T-helper 1 cell treated with Interleukin-12 subunit alpha and Interleukin-12 subunit beta and Interleukin-4 antibody, amounts not matched to agents 30 μg/mL and 1 μg/mL, for 36 hours (primary cell): Measurements from ENCODE around the gene KAT2A.
A peak's percentile ranks its signal among the peaks of the same experiment; 100 is the strongest.

Experiments
- H3K27ac Mint-ChIP-seq: one replicate; pipeline ENCODE4 v1.8.0; 2021; ENCODE audit warnings: mild to moderate bottlenecking, mixed read lengths
- H3K27me3 Mint-ChIP-seq: one replicate; pipeline ENCODE4 v1.8.0; 2021; ENCODE audit warnings: low read depth, mixed read lengths
- H3K36me3 Mint-ChIP-seq: one replicate; pipeline ENCODE4 v1.8.0; 2021; ENCODE audit warnings: low read depth, mixed read lengths
- H3K4me1 Mint-ChIP-seq: one replicate; pipeline ENCODE4 v1.8.0; 2021; ENCODE audit warnings: low read depth, mixed read lengths
- H3K4me3 Mint-ChIP-seq: one replicate; pipeline ENCODE4 v1.8.0; 2021; ENCODE audit warnings: mild to moderate bottlenecking, moderate library complexity, mixed read lengths
- H3K9me3 Mint-ChIP-seq: one replicate; pipeline ENCODE4 v1.8.0; 2021; ENCODE audit warnings: mixed read lengths

KAT2A gene

DNA sequence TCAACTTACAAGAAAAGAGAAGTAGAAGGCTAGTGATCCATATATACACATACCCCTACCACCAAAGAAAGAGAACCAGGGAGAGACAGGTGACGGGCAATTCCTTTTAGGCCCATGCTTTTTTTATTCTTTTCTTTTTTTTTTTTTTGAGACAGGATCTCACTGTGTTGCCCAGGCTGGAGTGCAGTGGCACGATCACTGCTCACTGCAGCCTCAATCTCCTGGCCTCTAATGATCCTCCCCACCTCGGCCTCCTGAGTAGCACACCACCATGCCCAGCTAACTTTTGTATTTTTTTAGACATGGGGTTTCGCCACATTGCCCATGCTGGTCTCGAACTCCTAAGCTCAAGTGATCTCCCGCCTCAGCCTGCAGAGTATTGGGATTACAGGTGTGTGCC is 6.2 kb upstream of the KAT2A start:
- Mint-ChIP-seq H3K27me3 (no peaks in the 10 kb centered on the region), H3K36me3 (peaks cover 39% of the 10 kb centered on the region), H3K4me1 (peaks cover 7% of the 10 kb centered on the region), H3K9me3 (no peaks in the 10 kb centered on the region), H3K4me3 (no peak overlapping the region), H3K27ac (no peak overlapping the region)

DNA sequence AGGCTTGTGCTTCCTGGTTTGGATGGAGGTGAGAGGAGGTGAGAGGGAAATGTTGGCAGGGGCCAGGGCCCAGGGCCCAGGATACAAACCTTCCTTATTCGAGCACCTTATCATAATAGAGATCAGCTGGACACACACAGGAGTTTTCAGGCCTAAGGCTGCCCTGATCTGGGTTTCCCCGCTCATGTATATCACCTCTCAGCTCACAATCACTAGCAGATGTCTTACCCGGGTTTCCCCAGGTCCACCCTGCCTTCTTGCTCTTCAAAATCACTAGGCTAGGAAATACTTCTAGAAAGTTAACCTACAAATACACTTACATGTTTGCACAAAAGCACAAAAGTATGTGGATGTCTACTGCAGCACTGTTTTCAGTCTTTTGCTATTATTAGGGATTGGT is 5.7 kb upstream of the KAT2A start:
- Mint-ChIP-seq H3K27me3 (no peaks in the 10 kb centered on the region), H3K36me3 (peaks cover 41% of the 10 kb centered on the region), H3K9me3 (no peaks in the 10 kb centered on the region), H3K27ac (no peak overlapping the region), H3K4me3 (no peak overlapping the region), H3K4me1 (peaks cover 7% of the 10 kb centered on the region)

DNA sequence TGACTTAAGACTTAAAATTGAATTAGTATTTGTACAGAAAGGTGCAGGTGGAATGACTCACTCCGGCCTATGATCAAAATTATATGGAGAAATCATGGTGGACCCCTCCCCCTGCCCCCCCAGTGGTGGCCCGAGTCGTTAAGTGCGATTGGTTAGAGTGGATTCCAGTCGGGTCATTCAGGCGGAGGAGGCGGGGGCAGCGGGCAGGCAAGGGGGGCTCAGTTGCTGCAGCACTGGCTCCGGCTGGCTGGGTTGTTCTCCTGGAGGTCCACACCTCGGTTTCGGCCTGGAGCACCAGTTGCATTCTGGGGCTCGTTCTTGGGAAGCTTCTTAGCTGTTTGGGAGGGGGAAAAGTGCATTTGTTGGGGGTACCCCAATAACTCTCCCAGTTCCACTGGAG is 4.4 kb upstream of the KAT2A start:
- Mint-ChIP-seq H3K9me3 (no peaks in the 10 kb centered on the region), H3K27me3 (no peaks in the 10 kb centered on the region), H3K27ac (no peak overlapping the region), H3K36me3 (peaks cover 35% of the 10 kb centered on the region), H3K4me1 (peaks cover 7% of the 10 kb centered on the region), H3K4me3 (no peak overlapping the region)

GRCh38 chr17:42124256-42124655 is 3.1 kb upstream of the KAT2A start:
- Mint-ChIP-seq H3K9me3 (no peaks in the 10 kb centered on the region), H3K27me3 (no peaks in the 10 kb centered on the region), H3K36me3 (peaks cover 31% of the 10 kb centered on the region), H3K4me1 (peaks cover 11% of the 10 kb centered on the region), H3K27ac (no peak overlapping the region), H3K4me3 (no peak overlapping the region)

- no peak within 1 kb of the TSS for H3K27ac Mint-ChIP-seq
- no peaks in the 10 kb centered on the region for H3K9me3 Mint-ChIP-seq
- H3K4me1 Mint-ChIP-seq = peaks cover 13% of the 10 kb centered on the region
- H3K36me3 Mint-ChIP-seq = peaks cover 21% of the 10 kb centered on the region
- peak within 1 kb of the TSS; percentile 70 for H3K4me3 Mint-ChIP-seq
- H3K27me3 Mint-ChIP-seq = no peaks in the 10 kb centered on the region
Observed at GRCh38 chr17:42122371-42123303, 1.5 kb upstream of the KAT2A start, which contains the start of gene HSPB9. TSS of gene HSPB9 (plus strand) at chr17:42122804. CDS start at chr17:42122851, 47 bp downstream.

DNA sequence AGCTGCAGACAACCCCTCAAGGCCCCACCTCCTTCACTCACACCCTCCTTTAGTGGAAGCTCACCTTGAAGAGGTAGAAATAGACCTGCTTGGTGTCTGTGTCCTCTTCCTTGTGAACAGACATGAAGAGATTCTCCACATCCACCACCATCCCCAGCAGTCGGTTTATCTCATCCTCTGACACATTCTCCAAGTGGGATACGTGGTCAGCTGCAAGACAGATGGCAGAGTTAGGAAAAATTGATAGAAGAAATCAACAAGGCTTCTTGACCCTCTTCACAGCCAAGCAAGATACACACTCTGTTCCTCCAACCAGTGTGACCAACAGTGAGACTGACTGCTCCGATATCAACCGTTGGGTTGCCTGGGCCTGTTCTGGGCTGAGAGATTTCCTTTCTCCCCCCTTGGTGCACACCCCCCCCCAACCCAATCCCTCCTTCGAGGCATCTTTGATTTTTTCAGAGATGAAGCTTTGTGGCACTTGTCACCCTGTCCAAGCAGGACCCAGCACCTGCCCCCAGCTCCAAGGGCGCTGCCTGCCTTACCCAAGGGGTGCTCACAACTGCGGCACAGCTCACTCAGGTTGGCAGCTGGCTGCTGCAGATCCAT is 902 bp downstream of the KAT2A start:
- H3K4me3 Mint-ChIP-seq = peak overlapping the region; percentile 58
- peaks cover 20% of the 10 kb centered on the region for H3K36me3 Mint-ChIP-seq
- H3K4me1 Mint-ChIP-seq = peaks cover 17% of the 10 kb centered on the region
- no peaks in the 10 kb centered on the region for H3K27me3 Mint-ChIP-seq
- peak overlapping the region; percentile 31 for H3K27ac Mint-ChIP-seq
- no peaks in the 10 kb centered on the region for H3K9me3 Mint-ChIP-seq

GRCh38 chr17:42119301-42119700 is 1.9 kb downstream of the KAT2A start:
- H3K4me3 Mint-ChIP-seq = peak overlapping the region; percentile 30
- H3K27me3 Mint-ChIP-seq = no peaks in the 10 kb centered on the region
- H3K4me1 Mint-ChIP-seq = peaks cover 17% of the 10 kb centered on the region
- H3K36me3 Mint-ChIP-seq = peaks cover 16% of the 10 kb centered on the region
- no peaks in the 10 kb centered on the region for H3K9me3 Mint-ChIP-seq
- H3K27ac Mint-ChIP-seq = peak overlapping the region; percentile 21

DNA sequence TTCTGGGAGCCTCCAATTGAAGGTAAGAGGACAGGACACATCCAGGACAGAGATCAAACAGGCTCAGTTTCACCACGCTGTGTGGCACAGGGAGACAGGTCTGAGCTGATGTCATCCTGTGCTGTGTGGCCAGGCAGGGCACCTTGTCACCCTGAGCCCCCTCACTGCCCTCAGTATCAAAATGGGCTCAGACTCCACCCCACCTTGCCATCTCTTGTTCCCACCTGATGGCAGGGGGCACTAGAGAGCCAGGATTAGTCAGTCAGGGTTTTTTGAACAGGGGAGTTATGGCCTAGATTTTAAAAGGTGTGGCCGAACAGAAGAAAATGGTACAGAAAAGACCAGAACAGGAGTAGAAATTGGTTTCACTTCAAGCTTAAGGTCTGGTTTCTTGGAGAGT is 2.6 kb downstream of the KAT2A start:
- H3K27ac Mint-ChIP-seq = peak overlapping the region; percentile 19
- no peaks in the 10 kb centered on the region for H3K27me3 Mint-ChIP-seq

DNA sequence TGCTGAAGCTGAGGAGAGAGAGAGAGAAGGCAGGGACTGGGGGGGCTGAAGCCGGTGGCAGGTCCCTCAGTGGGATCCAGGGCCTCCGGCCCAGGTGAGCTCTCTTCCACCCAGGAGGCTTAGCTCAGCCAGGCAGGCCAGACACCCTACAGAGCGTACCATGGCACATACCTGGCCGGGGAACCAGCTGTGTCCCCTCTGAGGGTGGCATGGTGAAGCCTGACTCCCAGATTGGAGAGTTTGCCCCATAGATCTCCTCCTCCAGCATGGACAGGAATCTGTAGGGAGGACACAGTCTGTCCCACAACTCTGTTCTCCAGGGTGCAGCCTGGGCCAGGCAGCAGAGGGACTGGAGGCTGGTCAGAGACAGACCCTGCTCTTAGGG is 3.0 kb downstream of the KAT2A start:
- Mint-ChIP-seq H3K36me3 (peaks cover 16% of the 10 kb centered on the region), H3K4me1 (peaks cover 17% of the 10 kb centered on the region), H3K4me3 (peak overlapping the region; percentile 38), H3K9me3 (no peaks in the 10 kb centered on the region), H3K27me3 (no peaks in the 10 kb centered on the region), H3K27ac (no peak overlapping the region)

More for the DNA sequence above, 2.6 kb downstream of the KAT2A start:
- H3K36me3 Mint-ChIP-seq = peaks cover 16% of the 10 kb centered on the region
- no peaks in the 10 kb centered on the region for H3K9me3 Mint-ChIP-seq
- peak overlapping the region; percentile 38 for H3K4me3 Mint-ChIP-seq
- H3K4me1 Mint-ChIP-seq = peaks cover 17% of the 10 kb centered on the region

DNA sequence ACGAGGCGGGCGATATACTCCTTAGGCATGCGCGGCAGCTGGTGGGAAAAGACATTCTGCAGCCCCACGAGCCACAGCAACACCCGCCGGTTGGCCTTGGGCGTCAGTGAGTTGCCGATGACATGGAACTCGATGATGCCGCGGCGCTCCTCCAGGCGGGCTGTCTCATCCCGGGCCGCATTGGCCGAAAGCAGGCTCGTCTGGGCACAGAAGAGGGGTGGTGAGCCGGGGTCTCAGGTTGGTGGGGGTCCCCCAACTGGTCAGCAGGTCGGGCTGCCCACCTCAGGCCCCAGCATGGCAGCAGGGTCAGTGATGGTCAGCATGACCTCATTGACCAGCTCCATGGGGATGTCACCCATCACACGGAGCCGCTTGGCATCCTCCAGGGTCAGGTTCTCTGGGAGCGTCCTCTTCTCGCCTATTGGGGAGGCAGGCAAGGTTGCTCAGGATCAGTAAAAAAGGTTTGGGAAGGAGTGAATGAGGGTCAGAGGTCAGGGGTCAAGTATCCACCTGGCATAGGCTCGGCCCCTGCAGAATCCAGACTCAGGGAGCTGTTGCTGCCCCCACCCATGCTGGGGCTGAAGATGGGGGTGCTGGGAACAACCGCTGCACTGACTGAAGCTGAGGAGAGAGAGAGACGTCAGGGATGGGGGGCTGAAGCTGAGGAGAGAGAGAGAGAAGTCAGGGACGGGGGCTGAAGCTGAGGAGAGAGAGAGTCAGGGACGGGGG is 3.6 kb downstream of the KAT2A start:
- peaks cover 16% of the 10 kb centered on the region for H3K36me3 Mint-ChIP-seq
- peak overlapping the region; percentile 64 for H3K27ac Mint-ChIP-seq
- peaks cover 20% of the 10 kb centered on the region for H3K4me1 Mint-ChIP-seq

DNA sequence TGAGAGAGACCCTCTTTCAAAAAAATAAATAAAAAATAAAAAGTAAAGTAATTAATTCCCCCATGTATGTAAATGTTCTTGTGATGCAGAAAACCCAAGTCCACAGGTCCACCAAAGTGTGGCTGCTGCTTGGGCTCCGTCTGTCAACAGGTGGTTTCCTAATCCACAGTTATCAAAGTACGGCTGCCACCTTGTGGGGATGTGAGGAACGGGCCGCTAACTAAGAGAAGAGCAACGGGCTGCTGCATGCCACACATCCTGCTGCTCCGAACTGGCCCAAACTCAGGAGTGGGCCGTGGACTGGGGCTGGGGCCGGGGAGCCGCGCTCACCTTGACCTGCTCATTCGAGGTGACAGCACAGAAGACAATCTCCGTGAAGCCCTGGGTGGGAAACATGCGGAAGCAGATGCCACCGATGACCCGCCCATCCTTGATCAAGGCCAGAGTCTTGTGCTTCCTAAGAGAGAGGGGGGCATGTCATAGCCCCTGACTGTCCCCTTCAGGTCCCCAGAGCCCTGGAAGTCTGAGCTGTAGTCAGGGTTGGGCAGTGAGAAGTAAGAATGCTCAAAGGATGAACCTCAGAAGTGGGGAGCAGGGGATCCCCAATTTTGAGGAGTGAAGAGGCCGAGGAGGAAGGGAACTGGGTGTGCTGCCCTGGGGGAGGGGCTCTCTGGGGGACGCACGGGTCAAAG is 4.3 kb downstream of the KAT2A start:
- Mint-ChIP-seq H3K27me3 (no peaks in the 10 kb centered on the region), H3K36me3 (peaks cover 13% of the 10 kb centered on the region), H3K9me3 (no peaks in the 10 kb centered on the region), H3K4me3 (no peak overlapping the region), H3K27ac (peak overlapping the region; percentile 64), H3K4me1 (peaks cover 20% of the 10 kb centered on the region)

More for the DNA sequence above, 3.6 kb downstream of the KAT2A start:
- no peaks in the 10 kb centered on the region for H3K9me3 Mint-ChIP-seq
- H3K4me3 Mint-ChIP-seq = no peak overlapping the region
- no peaks in the 10 kb centered on the region for H3K27me3 Mint-ChIP-seq

DNA sequence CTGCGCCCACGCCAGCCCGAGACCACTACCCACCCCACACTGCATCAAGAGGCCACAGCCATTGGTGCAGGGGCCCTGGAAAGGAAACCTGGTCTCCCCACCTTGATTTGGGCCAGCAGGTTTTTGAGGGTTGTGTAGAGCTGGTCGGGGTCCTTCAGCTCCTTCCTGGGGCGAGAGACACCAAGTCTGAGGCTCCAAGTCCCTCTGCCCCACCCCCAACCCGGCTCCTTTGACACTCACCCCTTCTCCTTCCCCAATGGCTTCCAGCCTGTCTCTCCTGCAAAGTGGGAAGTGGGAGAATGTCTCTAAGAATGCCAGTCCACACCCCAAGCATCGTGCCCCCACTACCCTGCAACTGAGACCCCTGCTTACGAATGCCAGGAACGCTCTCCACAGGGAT is 7.0 kb downstream of the KAT2A start:
- H3K27ac Mint-ChIP-seq = peak overlapping the region; percentile 76

GRCh38 chr17:42113293-42114069 is 7.7 kb downstream of the KAT2A start:
- peaks cover 27% of the 10 kb centered on the region for H3K36me3 Mint-ChIP-seq

More for the DNA sequence above, 7.0 kb downstream of the KAT2A start:
- Mint-ChIP-seq H3K36me3 (peaks cover 25% of the 10 kb centered on the region), H3K4me1 (peaks cover 27% of the 10 kb centered on the region), H3K9me3 (no peaks in the 10 kb centered on the region), H3K4me3 (no peak overlapping the region), H3K27me3 (no peaks in the 10 kb centered on the region)

More at GRCh38 chr17:42113293-42114069, 7.7 kb downstream of the KAT2A start:
- Mint-ChIP-seq H3K27me3 (no peaks in the 10 kb centered on the region), H3K4me3 (no peak overlapping the region), H3K4me1 (peaks cover 30% of the 10 kb centered on the region), H3K9me3 (no peaks in the 10 kb centered on the region), H3K27ac (peak overlapping the region; percentile 94)
